H9 (cell line): Measurements from ENCODE around the gene ASPG. TPM values are rescaled to one million over a fixed set of nuclear protein-coding genes. Genes with fewer than 3 reads are reported as not detected.
"Not testable (repeated sequence)": the region's sequence is repeated elsewhere in the genome, so short reads cannot be mapped to it uniquely, and the experiment has no call there.

Experiments
- DNase-seq: peaks from one replicate; pipeline ENCODE4 v3.0.0-alpha.2; 2017
- H2AFZ ChIP-seq: one replicate; pipeline ENCODE4 v1.6.1; 2013; ENCODE audit warnings: mild to moderate bottlenecking, low read length, control low read depth, moderate library complexity
- H2AK5ac ChIP-seq: 2 replicates; pipeline ENCODE4 v1.6.1; 2013; ENCODE audit warnings: low read length, control low read depth, mixed read lengths; ENCODE audit not compliant: insufficient read length
- H2BK120ac ChIP-seq: one replicate; pipeline ENCODE4 v1.6.1; 2013; ENCODE audit warnings: low read depth, mild to moderate bottlenecking, low read length, control low read depth, inconsistent platforms; ENCODE audit not compliant: poor library complexity, severe bottlenecking
- H2BK12ac ChIP-seq: 2 replicates; pipeline ENCODE4 v1.6.1; 2013; ENCODE audit warnings: low read length, control low read depth, mixed read lengths, low read depth; ENCODE audit not compliant: insufficient read length
- H2BK15ac ChIP-seq: 2 replicates; pipeline ENCODE4 v1.6.1; 2013; ENCODE audit warnings: low read depth, low read length, control low read depth
- H2BK20ac ChIP-seq: one replicate; pipeline ENCODE4 v1.6.1; 2013; ENCODE audit warnings: low read depth, mild to moderate bottlenecking, low read length, control low read depth, inconsistent platforms; ENCODE audit not compliant: poor library complexity, severe bottlenecking
- H2BK5ac ChIP-seq: 2 replicates; pipeline ENCODE4 v1.6.1; 2013; ENCODE audit warnings: low read length, control low read depth, mixed read lengths; ENCODE audit not compliant: insufficient read length
- H3K14ac ChIP-seq: 2 replicates; pipeline ENCODE4 v1.6.1; 2013; ENCODE audit warnings: low read length, control low read depth; ENCODE audit not compliant: insufficient read depth
- H3K18ac ChIP-seq: 2 replicates; pipeline ENCODE4 v1.6.1; 2013; ENCODE audit warnings: low read depth, mild to moderate bottlenecking, mixed read lengths, low read length, control low read depth; ENCODE audit not compliant: insufficient read length
- H3K23ac ChIP-seq: 2 replicates; pipeline ENCODE4 v1.6.1; 2013; ENCODE audit warnings: low read length, control low read depth, mixed read lengths, low read depth; ENCODE audit not compliant: insufficient read length
- H3K23me2 ChIP-seq: 2 replicates; pipeline ENCODE4 v1.6.1; 2013; ENCODE audit warnings: low read depth, mild to moderate bottlenecking, mixed read lengths, low read length, control low read depth; ENCODE audit not compliant: insufficient read length, poor library complexity, severe bottlenecking
- H3K27ac ChIP-seq: 2 replicates; pipeline ENCODE4 v1.5.1; 2013; ENCODE audit warnings: low read length, control low read depth, mixed read lengths, low read depth; ENCODE audit not compliant: insufficient read length
- H3K27me3 ChIP-seq: 2 replicates; pipeline ENCODE4 v1.6.1; 2013; ENCODE audit warnings: low read length, control low read depth, inconsistent platforms; ENCODE audit not compliant: insufficient read depth
- H3K4ac ChIP-seq: 2 replicates; pipeline ENCODE4 v1.6.1; 2013; ENCODE audit warnings: low read depth, mild to moderate bottlenecking, control low read depth, inconsistent platforms, low read length, moderate library complexity
- H3K4me1 ChIP-seq: 2 replicates; pipeline ENCODE4 v1.6.1; 2013; ENCODE audit warnings: low read length, control low read depth, inconsistent platforms; ENCODE audit not compliant: insufficient read depth
- H3K4me2 ChIP-seq: 2 replicates; pipeline ENCODE4 v1.6.1; 2013; ENCODE audit warnings: low read length, control low read depth, mixed read lengths; ENCODE audit not compliant: insufficient read length, insufficient read depth
- H3K56ac ChIP-seq: 2 replicates; pipeline ENCODE4 v1.6.1; 2013; ENCODE audit warnings: low read depth, mild to moderate bottlenecking, mixed read lengths, low read length, control low read depth; ENCODE audit not compliant: insufficient read length
- H3K79me1 ChIP-seq: 2 replicates; pipeline ENCODE4 v1.6.1; 2013; ENCODE audit warnings: low read depth, mild to moderate bottlenecking, moderate library complexity, low read length, control low read depth, inconsistent platforms; ENCODE audit not compliant: insufficient read depth, poor library complexity, severe bottlenecking
- H3K79me2 ChIP-seq: 2 replicates; pipeline ENCODE4 v1.6.1; 2013; ENCODE audit warnings: low read length, control low read depth, inconsistent platforms; ENCODE audit not compliant: insufficient read depth
- H3K9ac ChIP-seq: 2 replicates; pipeline ENCODE4 v1.6.1; 2013; ENCODE audit warnings: low read length, control low read depth, mixed read lengths; ENCODE audit not compliant: insufficient read length; ENCODE audit errors: extremely low read depth
- H3K9me3 ChIP-seq: one replicate; pipeline ENCODE4 v1.6.1; 2013; ENCODE audit warnings: low read depth, low read length, inconsistent platforms; ENCODE audit not compliant: control insufficient read depth
- H3T11ph ChIP-seq: one replicate; pipeline ENCODE4 v1.6.1; 2013; ENCODE audit warnings: mild to moderate bottlenecking, low read length, control low read depth, inconsistent platforms
- H4K20me1 ChIP-seq: one replicate; pipeline ENCODE4 v1.6.1; 2013; ENCODE audit not compliant: control insufficient read depth, insufficient read length, insufficient read depth
- H4K5ac ChIP-seq: 2 replicates; pipeline ENCODE4 v1.6.1; 2013; ENCODE audit warnings: low read depth, mild to moderate bottlenecking, mixed read lengths, low read length, control low read depth; ENCODE audit not compliant: insufficient read length
- H4K8ac ChIP-seq: replicated peaks from 2 replicates; pipeline ENCODE4 v1.6.1; 2013; ENCODE audit warnings: low read length, control low read depth, mixed read lengths, low read depth; ENCODE audit not compliant: insufficient read length
- H4K91ac ChIP-seq: 2 replicates; pipeline ENCODE4 v1.6.1; 2013; ENCODE audit warnings: low read depth, mild to moderate bottlenecking, moderate library complexity, mixed read lengths, low read length, control low read depth; ENCODE audit not compliant: insufficient read length
- H3K27ac Mint-ChIP-seq, 3 experiments: 2 replicates in 2 of 3; 3 replicates in 1 of 3; pipeline ENCODE4 v1.8.0; 2020 to 2021; ENCODE audit warnings: mixed read lengths in 3 of 3, mild to moderate bottlenecking in 1 of 3, moderate library complexity in 1 of 3
- H3K27me3 Mint-ChIP-seq: 2 replicates; pipeline ENCODE4 v1.8.0; 2021; ENCODE audit warnings: low read depth, mild to moderate bottlenecking, moderate library complexity, mixed read lengths
- H3K36me3 Mint-ChIP-seq, 3 experiments: 2 replicates in 2 of 3; 3 replicates in 1 of 3; pipeline ENCODE4 v1.8.0; 2020 to 2021; ENCODE audit warnings: low read depth in 3 of 3, mixed read lengths in 3 of 3; ENCODE audit not compliant: insufficient read depth in 1 of 3
- H3K4me1 Mint-ChIP-seq, 2 experiments: 2 replicates each; pipeline ENCODE4 v1.8.0; 2020; ENCODE audit warnings: mixed read lengths in 2 of 2
- H3K4me3 Mint-ChIP-seq, 2 experiments: 2 replicates in 1 of 2; 3 replicates in 1 of 2; pipeline ENCODE4 v1.8.0; 2020 to 2021; ENCODE audit warnings: mild to moderate bottlenecking in 2 of 2, mixed read lengths in 2 of 2, moderate library complexity in 1 of 2
- H3K9me3 Mint-ChIP-seq, 2 experiments: 2 replicates in 1 of 2; 3 replicates in 1 of 2; pipeline ENCODE4 v1.8.0; 2020; ENCODE audit warnings: mild to moderate bottlenecking in 2 of 2, mixed read lengths in 2 of 2, moderate library complexity in 1 of 2
- CTCF ChIP-seq: fragments of 200-600 bp; sonication (generic); conservative IDR thresholded peaks from 3 replicates; pipeline ENCODE4 v1.8.0; 2021; ENCODE audit warnings: antibody characterized with exemption, mild to moderate bottlenecking
- WGBS: extraction: QIAGEN DNeasy Blood & Tissue Kit; methylation state at CpG from one replicate; pipeline ENCODE4 v1.1.7; 2013; ENCODE audit warnings: missing lambda C conversion rate, low lambda C conversion rate, mixed read lengths; ENCODE audit not compliant: insufficient read length; ENCODE audit errors: extremely low coverage; 5-methylcytosine and 5-hydroxymethylcytosine counted together
- total RNA-seq: library from RNA; stranded (reverse); gene quantifications from 2 replicates; pipeline ENCODE4 v1.2.1, GENCODE V29; 2021

ASPG gene
- total RNA-seq, 1 experiment from 2014 or later: 0.33 TPM

DNA sequence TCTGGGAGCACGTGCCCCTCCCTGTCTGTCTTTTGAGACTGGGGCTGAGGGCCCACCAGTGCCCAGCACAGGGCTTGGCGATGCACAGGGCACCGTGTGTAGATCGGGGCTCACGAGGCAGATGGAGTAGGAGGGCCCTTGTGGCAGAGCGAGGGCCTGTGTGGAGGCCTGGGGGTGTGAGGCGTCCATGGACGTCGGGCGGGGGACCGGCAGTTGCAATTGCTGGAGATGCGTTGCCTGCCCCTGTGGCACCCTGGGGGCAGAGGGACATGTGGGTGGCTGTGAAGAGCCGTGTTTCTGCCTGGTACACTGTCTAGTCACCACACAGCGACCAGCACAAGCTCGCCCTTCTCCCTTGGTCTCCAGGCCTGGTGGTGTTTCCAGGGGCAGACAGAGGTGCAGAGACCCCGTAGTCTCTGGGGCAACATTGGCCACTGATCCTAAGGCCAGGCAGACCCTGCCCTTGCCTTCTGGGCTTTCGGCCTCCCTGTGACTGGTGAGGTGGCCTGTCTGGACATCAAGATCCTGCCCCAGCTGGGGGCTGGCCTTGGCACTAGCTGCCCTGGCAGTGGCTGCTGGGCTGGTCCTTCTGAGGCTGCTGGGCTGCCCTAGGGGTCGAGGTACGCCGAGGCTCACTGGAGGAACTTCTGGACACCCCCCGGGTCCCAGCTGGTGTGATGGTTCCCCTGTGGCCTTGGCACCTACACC, 67.3 kb downstream of the ASPG start:
- no peak for DNase-seq
- Mint-ChIP-seq H3K27ac (peak overlapping the region in 2 of 3 experiments; percentile 68 to 79; a peak in 1 of 7 replicates), H3K9me3 (no peaks in the 10 kb centered on the region)

GRCh38 chr14:104153394-104153755, 67.9 kb downstream of the ASPG start:
- H3K9me3 Mint-ChIP-seq, H3K27me3 ChIP-seq, H2BK15ac ChIP-seq: not testable (repeated sequence)

More for the DNA sequence above, 67.3 kb downstream of the ASPG start:
- Histone ChIP-seq H2BK120ac (no peak overlapping the region), H3K14ac (no peak overlapping the region), H3K18ac (no peak overlapping the region), H4K91ac (no peak overlapping the region), H2BK20ac (no peak overlapping the region), H3K9me3 (no peaks in the 10 kb centered on the region), H4K20me1 (no peaks in the 10 kb centered on the region), H3T11ph (no peak overlapping the region), H3K56ac (no peak overlapping the region), H3K23me2 (no peaks in the 10 kb centered on the region), H3K4ac (no peak overlapping the region), H2BK12ac (no peak overlapping the region), H2BK5ac (no peak overlapping the region), H3K79me1 (no peaks in the 10 kb centered on the region), H3K23ac (no peak overlapping the region), H3K79me2 (no peaks in the 10 kb centered on the region; the same call in 1 of the 2 replicates), H3K9ac (no peak overlapping the region), H4K5ac (no peak overlapping the region), H2AK5ac (no peak overlapping the region), H2BK15ac (no peak overlapping the region), H3K4me2 (no peak overlapping the region), H2AFZ (no peak overlapping the region), H4K8ac (no peak overlapping the region), H3K4me1 (0 out of 2 replicates have a peak, but pooled peaks cover 2% of the 10 kb centered on the region), H3K27me3 (no peaks in the 10 kb centered on the region), H3K27ac (no peak overlapping the region)
- Mint-ChIP-seq H3K4me1 (peaks cover 17 to 27% of the 10 kb centered on the region in 2 experiments), H3K27me3 (no peaks in the 10 kb centered on the region), H3K36me3 (peaks cover 5 to 9% (median 5%) of the 10 kb centered on the region in 3 experiments; a peak in 6 of 7 replicates), H3K4me3 (no peak overlapping the region)
- TF ChIP-seq CTCF: no peak
- no CpG with 5 or more reads among the region's 21 CpGs for WGBS

More at GRCh38 chr14:104153394-104153755, 67.9 kb downstream of the ASPG start:
- not testable (repeated sequence) for H2AFZ ChIP-seq, H3K18ac ChIP-seq, H2BK12ac ChIP-seq, H4K20me1 ChIP-seq, H3K27ac Mint-ChIP-seq, H3K79me2 ChIP-seq, H3K23me2 ChIP-seq, H3K9me3 ChIP-seq, H3T11ph ChIP-seq, H4K5ac ChIP-seq, H3K56ac ChIP-seq, H3K4me2 ChIP-seq, H2BK120ac ChIP-seq, H2BK5ac ChIP-seq, H3K4ac ChIP-seq, H3K14ac ChIP-seq, H3K9ac ChIP-seq, H3K27ac ChIP-seq, H2AK5ac ChIP-seq, H4K91ac ChIP-seq, H3K4me3 Mint-ChIP-seq, DNase-seq, H2BK20ac ChIP-seq, H3K23ac ChIP-seq, H3K4me1 ChIP-seq, H4K8ac ChIP-seq, H3K79me1 ChIP-seq, H3K27me3 Mint-ChIP-seq
- Mint-ChIP-seq H3K4me1 (peaks cover 12 to 21% of the 10 kb centered on the region in 2 experiments), H3K36me3 (peaks cover 5 to 11% (median 5%) of the 10 kb centered on the region in 3 experiments; a peak in 6 of 7 replicates)
- WGBS: no CpG with 5 or more reads among the region's 7 CpGs
